H9 (cell line): ENCODE measurements around the gene CCND2. TPM values are rescaled to one million over a fixed set of nuclear protein-coding genes. Genes with fewer than 3 reads are reported as not detected.

ENCODE experiments used
- DNase-seq: peaks from one replicate; pipeline ENCODE4 v3.0.0-alpha.2; 2017
- H2AFZ ChIP-seq: one replicate; pipeline ENCODE4 v1.6.1; 2013; ENCODE audit warnings: mild to moderate bottlenecking, low read length, control low read depth, moderate library complexity
- H2AK5ac ChIP-seq: 2 replicates; pipeline ENCODE4 v1.6.1; 2013; ENCODE audit warnings: low read length, control low read depth, mixed read lengths; ENCODE audit not compliant: insufficient read length
- H2BK120ac ChIP-seq: one replicate; pipeline ENCODE4 v1.6.1; 2013; ENCODE audit warnings: low read depth, mild to moderate bottlenecking, low read length, control low read depth, inconsistent platforms; ENCODE audit not compliant: poor library complexity, severe bottlenecking
- H2BK12ac ChIP-seq: 2 replicates; pipeline ENCODE4 v1.6.1; 2013; ENCODE audit warnings: low read length, control low read depth, mixed read lengths, low read depth; ENCODE audit not compliant: insufficient read length
- H2BK15ac ChIP-seq: 2 replicates; pipeline ENCODE4 v1.6.1; 2013; ENCODE audit warnings: low read depth, low read length, control low read depth
- H2BK20ac ChIP-seq: one replicate; pipeline ENCODE4 v1.6.1; 2013; ENCODE audit warnings: low read depth, mild to moderate bottlenecking, low read length, control low read depth, inconsistent platforms; ENCODE audit not compliant: poor library complexity, severe bottlenecking
- H2BK5ac ChIP-seq: 2 replicates; pipeline ENCODE4 v1.6.1; 2013; ENCODE audit warnings: low read length, control low read depth, mixed read lengths; ENCODE audit not compliant: insufficient read length
- H3K14ac ChIP-seq: 2 replicates; pipeline ENCODE4 v1.6.1; 2013; ENCODE audit warnings: low read length, control low read depth; ENCODE audit not compliant: insufficient read depth
- H3K18ac ChIP-seq: 2 replicates; pipeline ENCODE4 v1.6.1; 2013; ENCODE audit warnings: low read depth, mild to moderate bottlenecking, mixed read lengths, low read length, control low read depth; ENCODE audit not compliant: insufficient read length
- H3K23ac ChIP-seq: 2 replicates; pipeline ENCODE4 v1.6.1; 2013; ENCODE audit warnings: low read length, control low read depth, mixed read lengths, low read depth; ENCODE audit not compliant: insufficient read length
- H3K23me2 ChIP-seq: 2 replicates; pipeline ENCODE4 v1.6.1; 2013; ENCODE audit warnings: low read depth, mild to moderate bottlenecking, mixed read lengths, low read length, control low read depth; ENCODE audit not compliant: insufficient read length, poor library complexity, severe bottlenecking
- H3K27ac ChIP-seq: 2 replicates; pipeline ENCODE4 v1.5.1; 2013; ENCODE audit warnings: low read length, control low read depth, mixed read lengths, low read depth; ENCODE audit not compliant: insufficient read length
- H3K27me3 ChIP-seq: 2 replicates; pipeline ENCODE4 v1.6.1; 2013; ENCODE audit warnings: low read length, control low read depth, inconsistent platforms; ENCODE audit not compliant: insufficient read depth
- H3K4ac ChIP-seq: 2 replicates; pipeline ENCODE4 v1.6.1; 2013; ENCODE audit warnings: low read depth, mild to moderate bottlenecking, control low read depth, inconsistent platforms, low read length, moderate library complexity
- H3K4me1 ChIP-seq: 2 replicates; pipeline ENCODE4 v1.6.1; 2013; ENCODE audit warnings: low read length, control low read depth, inconsistent platforms; ENCODE audit not compliant: insufficient read depth
- H3K4me2 ChIP-seq: 2 replicates; pipeline ENCODE4 v1.6.1; 2013; ENCODE audit warnings: low read length, control low read depth, mixed read lengths; ENCODE audit not compliant: insufficient read length, insufficient read depth
- H3K56ac ChIP-seq: 2 replicates; pipeline ENCODE4 v1.6.1; 2013; ENCODE audit warnings: low read depth, mild to moderate bottlenecking, mixed read lengths, low read length, control low read depth; ENCODE audit not compliant: insufficient read length
- H3K79me1 ChIP-seq: 2 replicates; pipeline ENCODE4 v1.6.1; 2013; ENCODE audit warnings: low read depth, mild to moderate bottlenecking, moderate library complexity, low read length, control low read depth, inconsistent platforms; ENCODE audit not compliant: insufficient read depth, poor library complexity, severe bottlenecking
- H3K79me2 ChIP-seq: 2 replicates; pipeline ENCODE4 v1.6.1; 2013; ENCODE audit warnings: low read length, control low read depth, inconsistent platforms; ENCODE audit not compliant: insufficient read depth
- H3K9ac ChIP-seq: 2 replicates; pipeline ENCODE4 v1.6.1; 2013; ENCODE audit warnings: low read length, control low read depth, mixed read lengths; ENCODE audit not compliant: insufficient read length; ENCODE audit errors: extremely low read depth
- H3K9me3 ChIP-seq: one replicate; pipeline ENCODE4 v1.6.1; 2013; ENCODE audit warnings: low read depth, low read length, inconsistent platforms; ENCODE audit not compliant: control insufficient read depth
- H3T11ph ChIP-seq: one replicate; pipeline ENCODE4 v1.6.1; 2013; ENCODE audit warnings: mild to moderate bottlenecking, low read length, control low read depth, inconsistent platforms
- H4K20me1 ChIP-seq: one replicate; pipeline ENCODE4 v1.6.1; 2013; ENCODE audit not compliant: control insufficient read depth, insufficient read length, insufficient read depth
- H4K5ac ChIP-seq: 2 replicates; pipeline ENCODE4 v1.6.1; 2013; ENCODE audit warnings: low read depth, mild to moderate bottlenecking, mixed read lengths, low read length, control low read depth; ENCODE audit not compliant: insufficient read length
- H4K8ac ChIP-seq: replicated peaks from 2 replicates; pipeline ENCODE4 v1.6.1; 2013; ENCODE audit warnings: low read length, control low read depth, mixed read lengths, low read depth; ENCODE audit not compliant: insufficient read length
- H4K91ac ChIP-seq: 2 replicates; pipeline ENCODE4 v1.6.1; 2013; ENCODE audit warnings: low read depth, mild to moderate bottlenecking, moderate library complexity, mixed read lengths, low read length, control low read depth; ENCODE audit not compliant: insufficient read length
- H3K27ac Mint-ChIP-seq, 3 experiments: 2 replicates in 2 of 3; 3 replicates in 1 of 3; pipeline ENCODE4 v1.8.0; 2020 to 2021; ENCODE audit warnings: mixed read lengths in 3 of 3, mild to moderate bottlenecking in 1 of 3, moderate library complexity in 1 of 3
- H3K27me3 Mint-ChIP-seq: 2 replicates; pipeline ENCODE4 v1.8.0; 2021; ENCODE audit warnings: low read depth, mild to moderate bottlenecking, moderate library complexity, mixed read lengths
- H3K36me3 Mint-ChIP-seq, 3 experiments: 2 replicates in 2 of 3; 3 replicates in 1 of 3; pipeline ENCODE4 v1.8.0; 2020 to 2021; ENCODE audit warnings: low read depth in 3 of 3, mixed read lengths in 3 of 3; ENCODE audit not compliant: insufficient read depth in 1 of 3
- H3K4me1 Mint-ChIP-seq, 2 experiments: 2 replicates each; pipeline ENCODE4 v1.8.0; 2020; ENCODE audit warnings: mixed read lengths in 2 of 2
- H3K4me3 Mint-ChIP-seq, 2 experiments: 2 replicates in 1 of 2; 3 replicates in 1 of 2; pipeline ENCODE4 v1.8.0; 2020 to 2021; ENCODE audit warnings: mild to moderate bottlenecking in 2 of 2, mixed read lengths in 2 of 2, moderate library complexity in 1 of 2
- H3K9me3 Mint-ChIP-seq, 2 experiments: 2 replicates in 1 of 2; 3 replicates in 1 of 2; pipeline ENCODE4 v1.8.0; 2020; ENCODE audit warnings: mild to moderate bottlenecking in 2 of 2, mixed read lengths in 2 of 2, moderate library complexity in 1 of 2
- WGBS: extraction: QIAGEN DNeasy Blood & Tissue Kit; methylation state at CpG from one replicate; pipeline ENCODE4 v1.1.7; 2013; ENCODE audit warnings: missing lambda C conversion rate, low lambda C conversion rate, mixed read lengths; ENCODE audit not compliant: insufficient read length; ENCODE audit errors: extremely low coverage; 5-methylcytosine and 5-hydroxymethylcytosine counted together
- total RNA-seq: library from RNA; stranded (reverse); gene quantifications from 2 replicates; pipeline ENCODE4 v1.2.1, GENCODE V29; 2021
- TF ChIP-seq, protein P1 (sequence below): fragments of 200-600 bp; sonication (generic); conservative IDR thresholded peaks from 3 replicates; pipeline ENCODE4 v1.8.0; 2021; ENCODE audit warnings: antibody characterized with exemption, mild to moderate bottlenecking

The CCND2 gene
- total RNA-seq, 1 experiment from 2014 or later, result 104 TPM

- Histone ChIP-seq H4K91ac (no peak overlapping the region), H3K79me2 (no peaks in the 10 kb centered on the region), H4K8ac (no peak overlapping the region), H3K27me3 (no peaks in the 10 kb centered on the region), H3K18ac (no peak overlapping the region), H3T11ph (no peak overlapping the region), H3K56ac (no peak overlapping the region), H3K9ac (no peak overlapping the region), H3K23me2 (no peaks in the 10 kb centered on the region), H3K79me1 (no peaks in the 10 kb centered on the region), H4K20me1 (no peaks in the 10 kb centered on the region), H3K14ac (no peak overlapping the region), H3K4me1 (no peaks in the 10 kb centered on the region), H3K4me2 (no peak overlapping the region), H3K9me3 (no peaks in the 10 kb centered on the region), H4K5ac (no peak overlapping the region), H2BK12ac (no peak overlapping the region), H2BK5ac (no peak overlapping the region), H2BK120ac (no peak overlapping the region), H3K27ac (no peak overlapping the region), H2BK15ac (no peak overlapping the region), H2AK5ac (no peak overlapping the region), H2BK20ac (no peak overlapping the region), H2AFZ (no peak overlapping the region), H3K23ac (no peak overlapping the region), H3K4ac (no peak overlapping the region)
- Mint-ChIP-seq H3K27ac (no peak overlapping the region), H3K9me3 (no peaks in the 10 kb centered on the region), H3K4me1 (peaks cover 13 to 17% of the 10 kb centered on the region in 2 experiments), H3K36me3 (peaks cover 0 to 3% (median 2%) of the 10 kb centered on the region in 3 experiments; a peak in 4 of 7 replicates), H3K27me3 (no peaks in the 10 kb centered on the region), H3K4me3 (no peak overlapping the region)
- TF ChIP-seq, protein P1, sequence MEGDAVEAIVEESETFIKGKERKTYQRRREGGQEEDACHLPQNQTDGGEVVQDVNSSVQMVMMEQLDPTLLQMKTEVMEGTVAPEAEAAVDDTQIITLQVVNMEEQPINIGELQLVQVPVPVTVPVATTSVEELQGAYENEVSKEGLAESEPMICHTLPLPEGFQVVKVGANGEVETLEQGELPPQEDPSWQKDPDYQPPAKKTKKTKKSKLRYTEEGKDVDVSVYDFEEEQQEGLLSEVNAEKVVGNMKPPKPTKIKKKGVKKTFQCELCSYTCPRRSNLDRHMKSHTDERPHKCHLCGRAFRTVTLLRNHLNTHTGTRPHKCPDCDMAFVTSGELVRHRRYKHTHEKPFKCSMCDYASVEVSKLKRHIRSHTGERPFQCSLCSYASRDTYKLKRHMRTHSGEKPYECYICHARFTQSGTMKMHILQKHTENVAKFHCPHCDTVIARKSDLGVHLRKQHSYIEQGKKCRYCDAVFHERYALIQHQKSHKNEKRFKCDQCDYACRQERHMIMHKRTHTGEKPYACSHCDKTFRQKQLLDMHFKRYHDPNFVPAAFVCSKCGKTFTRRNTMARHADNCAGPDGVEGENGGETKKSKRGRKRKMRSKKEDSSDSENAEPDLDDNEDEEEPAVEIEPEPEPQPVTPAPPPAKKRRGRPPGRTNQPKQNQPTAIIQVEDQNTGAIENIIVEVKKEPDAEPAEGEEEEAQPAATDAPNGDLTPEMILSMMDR, result no peak
- DNase-seq, result no peak
- no CpG with 5 or more reads among the region's 2 CpGs for WGBS
Measured at GRCh38 chr12:4312251-4312650, 38.7 kb downstream of the CCND2 start.
